D721Med (cell line): Measurements from ENCODE around the gene MED14.

ENCODE experiments used
- DNase-seq: peaks from one replicate; pipeline ENCODE4 v3.0.0; 2011; ENCODE audit warnings: low spot score; ENCODE audit not compliant: insufficient read length
- FAIRE-seq: peaks from 2 replicates; lab custom pipeline; 2011; peaks lifted over from hg19 to GRCh38; lab: Jason Lieb, UNC
- TF ChIP-seq, protein P1 (sequence below): IDR thresholded peaks from 2 replicates; pipeline ENCODE4 v1.5.1; 2012; ENCODE audit warnings: mild to moderate bottlenecking, control low read depth; ENCODE audit not compliant: insufficient read depth; ENCODE audit errors: missing control alignments

Gene MED14

GRCh38 chrX:40727581-40728252, 7.6 kb downstream of the MED14 start:
- TF ChIP-seq, protein P1, sequence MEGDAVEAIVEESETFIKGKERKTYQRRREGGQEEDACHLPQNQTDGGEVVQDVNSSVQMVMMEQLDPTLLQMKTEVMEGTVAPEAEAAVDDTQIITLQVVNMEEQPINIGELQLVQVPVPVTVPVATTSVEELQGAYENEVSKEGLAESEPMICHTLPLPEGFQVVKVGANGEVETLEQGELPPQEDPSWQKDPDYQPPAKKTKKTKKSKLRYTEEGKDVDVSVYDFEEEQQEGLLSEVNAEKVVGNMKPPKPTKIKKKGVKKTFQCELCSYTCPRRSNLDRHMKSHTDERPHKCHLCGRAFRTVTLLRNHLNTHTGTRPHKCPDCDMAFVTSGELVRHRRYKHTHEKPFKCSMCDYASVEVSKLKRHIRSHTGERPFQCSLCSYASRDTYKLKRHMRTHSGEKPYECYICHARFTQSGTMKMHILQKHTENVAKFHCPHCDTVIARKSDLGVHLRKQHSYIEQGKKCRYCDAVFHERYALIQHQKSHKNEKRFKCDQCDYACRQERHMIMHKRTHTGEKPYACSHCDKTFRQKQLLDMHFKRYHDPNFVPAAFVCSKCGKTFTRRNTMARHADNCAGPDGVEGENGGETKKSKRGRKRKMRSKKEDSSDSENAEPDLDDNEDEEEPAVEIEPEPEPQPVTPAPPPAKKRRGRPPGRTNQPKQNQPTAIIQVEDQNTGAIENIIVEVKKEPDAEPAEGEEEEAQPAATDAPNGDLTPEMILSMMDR, result no peak
- FAIRE-seq, result no peak
- DNase-seq, result no peak

DNA sequence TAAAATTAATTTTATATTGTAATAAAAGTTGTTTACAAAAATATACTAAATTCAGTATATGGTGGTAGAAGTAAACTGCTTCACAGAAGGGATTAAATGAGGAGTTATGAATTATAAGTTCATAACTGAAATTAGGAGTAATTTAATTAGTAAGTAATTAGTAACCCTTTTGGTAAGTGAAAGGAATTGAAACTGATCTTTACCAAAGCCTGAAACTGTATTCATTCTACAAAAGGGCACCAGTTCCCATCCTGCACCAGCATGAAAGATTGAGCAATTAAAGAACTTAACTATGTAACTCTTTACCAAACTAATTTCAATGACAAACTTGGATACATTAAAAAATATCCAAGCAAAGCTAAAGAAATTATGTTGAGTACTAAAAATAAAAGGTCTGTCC, 8.2 kb downstream of the MED14 start:
- FAIRE-seq (peak; percentile 51), DNase-seq (no peak)
- TF ChIP-seq, protein P1, result no peak

- TF ChIP-seq, protein P1, result no peak
- FAIRE-seq (no peak), DNase-seq (no peak)
Observed at GRCh38 chrX:40722930-40723329, 12.4 kb downstream of the MED14 start.

- FAIRE-seq (no peak), DNase-seq (no peak)
- TF ChIP-seq, protein P1, result no peak
Observed at GRCh38 chrX:40721489-40722106, 13.7 kb downstream of the MED14 start.

DNA sequence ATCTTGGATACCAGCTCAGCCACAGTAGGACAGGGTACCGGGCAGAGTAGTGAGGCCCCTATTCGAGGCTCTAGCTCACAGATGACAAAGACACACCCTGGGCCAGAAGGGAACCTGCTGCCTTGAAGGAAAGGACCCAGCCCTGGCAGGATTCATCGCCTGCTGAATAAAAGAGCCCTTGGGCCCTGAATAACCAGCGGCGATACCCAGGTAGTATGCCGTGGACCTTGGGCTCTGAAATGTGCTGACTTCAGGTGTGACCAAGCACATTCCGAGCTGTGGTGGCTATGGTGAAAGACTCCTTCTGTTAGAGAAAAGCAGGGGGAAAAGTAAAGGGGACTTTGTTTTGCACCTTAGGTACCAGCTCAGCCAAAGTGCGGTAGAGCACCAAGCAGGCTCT, 14.6 kb downstream of the MED14 start:
- no peak for FAIRE-seq
- DNase-seq, result no peak
- TF ChIP-seq, protein P1, result no peak

GRCh38 chrX:40720339-40720738, 15.0 kb downstream of the MED14 start:
- no peak for FAIRE-seq
- TF ChIP-seq, protein P1, result no peak
- DNase-seq, result no peak

GRCh38 chrX:40719731-40720130, 15.6 kb downstream of the MED14 start:
- TF ChIP-seq, protein P1, result no peak
- DNase-seq (no peak), FAIRE-seq (peak; percentile 48)
